ENCODE results near the gene EXOC6B. TPM values are rescaled to one million over a fixed set of nuclear protein-coding genes. Genes with fewer than 3 reads are reported as not detected.

The EXOC6B gene
- total RNA-seq, 6 experiments from 2014 or later, result 7.8 to 15.1 (median 9.1) TPM

GRCh38 chr2:72797740-72798139 lies 28.1 kb downstream of the EXOC6B start:
- no peaks in the 10 kb centered on the region for H3K27me3 ChIP-seq
- H3K4me3 ChIP-seq, result no peak overlapping the region
- H3K36me3 ChIP-seq, result no peaks in the 10 kb centered on the region
- H3K4me1 ChIP-seq, result no peaks in the 10 kb centered on the region
- intact Hi-C loops (cut with DNase I), result no loop called here
- WGBS (ENCODE audit: insufficient coverage, low coverage, low lambda C conversion rate, missing lambda C conversion rate), result 92% methylated on average over 2 of the region's 4 CpGs
- ATAC-seq (no peak), DNase-seq (no peak)
- no peak overlapping the region for H3K27ac ChIP-seq
- no peak for TF ChIP-seq POLR2A (IDR thresholded peaks at IDR 0.05)
- TF ChIP-seq, protein P1, sequence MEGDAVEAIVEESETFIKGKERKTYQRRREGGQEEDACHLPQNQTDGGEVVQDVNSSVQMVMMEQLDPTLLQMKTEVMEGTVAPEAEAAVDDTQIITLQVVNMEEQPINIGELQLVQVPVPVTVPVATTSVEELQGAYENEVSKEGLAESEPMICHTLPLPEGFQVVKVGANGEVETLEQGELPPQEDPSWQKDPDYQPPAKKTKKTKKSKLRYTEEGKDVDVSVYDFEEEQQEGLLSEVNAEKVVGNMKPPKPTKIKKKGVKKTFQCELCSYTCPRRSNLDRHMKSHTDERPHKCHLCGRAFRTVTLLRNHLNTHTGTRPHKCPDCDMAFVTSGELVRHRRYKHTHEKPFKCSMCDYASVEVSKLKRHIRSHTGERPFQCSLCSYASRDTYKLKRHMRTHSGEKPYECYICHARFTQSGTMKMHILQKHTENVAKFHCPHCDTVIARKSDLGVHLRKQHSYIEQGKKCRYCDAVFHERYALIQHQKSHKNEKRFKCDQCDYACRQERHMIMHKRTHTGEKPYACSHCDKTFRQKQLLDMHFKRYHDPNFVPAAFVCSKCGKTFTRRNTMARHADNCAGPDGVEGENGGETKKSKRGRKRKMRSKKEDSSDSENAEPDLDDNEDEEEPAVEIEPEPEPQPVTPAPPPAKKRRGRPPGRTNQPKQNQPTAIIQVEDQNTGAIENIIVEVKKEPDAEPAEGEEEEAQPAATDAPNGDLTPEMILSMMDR (IDR thresholded peaks at IDR 0.05), result no peak
- no peaks in the 10 kb centered on the region for H3K9me3 ChIP-seq

DNA sequence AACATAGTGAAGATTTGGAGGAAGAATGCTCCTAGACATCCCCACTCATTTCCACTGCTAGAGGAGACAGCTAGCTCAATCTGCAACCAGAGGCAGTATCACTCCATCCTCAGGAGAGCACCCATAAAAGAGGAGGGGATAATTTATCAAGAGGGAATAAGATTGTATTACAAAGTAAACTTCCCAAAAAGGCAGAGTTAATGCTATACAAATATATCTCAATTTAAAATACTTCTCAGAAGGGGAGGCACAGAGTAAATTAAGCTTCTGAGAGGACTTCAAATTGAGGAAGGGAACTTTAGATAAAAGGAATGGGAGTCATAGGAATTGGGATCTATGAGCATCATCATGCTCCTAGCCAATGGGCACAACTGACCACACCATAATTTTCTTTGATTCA lies 29.1 kb downstream of the EXOC6B start:
- DNase-seq, result no peak
- intact Hi-C loops (cut with DNase I), result no loop called here
- ATAC-seq, result no peak
- no peak for TF ChIP-seq POLR2A (IDR thresholded peaks at IDR 0.05)
- TF ChIP-seq, protein P1 (IDR thresholded peaks at IDR 0.05), result no peak
- H3K36me3 ChIP-seq, result no peaks in the 10 kb centered on the region
- H3K27me3 ChIP-seq, result no peaks in the 10 kb centered on the region
- no peak overlapping the region for H3K27ac ChIP-seq
- no peak overlapping the region for H3K4me3 ChIP-seq
- H3K4me1 ChIP-seq, result no peaks in the 10 kb centered on the region
- no peaks in the 10 kb centered on the region for H3K9me3 ChIP-seq

GRCh38 chr2:72794572-72794971 lies 31.3 kb downstream of the EXOC6B start:
- intact Hi-C loops (cut with DNase I), result no loop called here
- DNase-seq, result no peak
- no peak for TF ChIP-seq POLR2A (IDR thresholded peaks at IDR 0.05)
- TF ChIP-seq, protein P1 (IDR thresholded peaks at IDR 0.05), result no peak
- H3K27me3 ChIP-seq, result no peaks in the 10 kb centered on the region
- H3K27ac ChIP-seq, result no peak overlapping the region
- 50% methylated on average over 1 of the region's 1 CpG for WGBS (ENCODE audit: insufficient coverage, low coverage, low lambda C conversion rate, missing lambda C conversion rate)
- no peaks in the 10 kb centered on the region for H3K9me3 ChIP-seq
- H3K4me1 ChIP-seq, result no peaks in the 10 kb centered on the region
- no peaks in the 10 kb centered on the region for H3K36me3 ChIP-seq
- ATAC-seq, result no peak
- H3K4me3 ChIP-seq, result no peak overlapping the region

GRCh38 chr2:72793798-72794440 lies 31.9 kb downstream of the EXOC6B start:
- Histone ChIP-seq H3K27me3 (no peaks in the 10 kb centered on the region), H3K36me3 (no peaks in the 10 kb centered on the region), H3K9me3 (no peaks in the 10 kb centered on the region), H3K27ac (no peak overlapping the region), H3K4me3 (no peak overlapping the region), H3K4me1 (no peaks in the 10 kb centered on the region)
- WGBS (ENCODE audit: insufficient coverage, low coverage, low lambda C conversion rate, missing lambda C conversion rate), result 76% methylated on average over 3 of the region's 3 CpGs
- DNase-seq (no peak), ATAC-seq (no peak)
- intact Hi-C loops (cut with DNase I), result no loop called here
- TF ChIP-seq POLR2A (IDR thresholded peaks at IDR 0.05), result no peak
- TF ChIP-seq, protein P1 (IDR thresholded peaks at IDR 0.05), result no peak

GRCh38 chr2:72789241-72789640 lies 36.6 kb downstream of the EXOC6B start:
- 86% methylated on average over 1 of the region's 1 CpG for WGBS (ENCODE audit: insufficient coverage, low coverage, low lambda C conversion rate, missing lambda C conversion rate)
- no peaks in the 10 kb centered on the region for H3K27me3 ChIP-seq
- no peaks in the 10 kb centered on the region for H3K36me3 ChIP-seq
- H3K27ac ChIP-seq, result no peak overlapping the region
- TF ChIP-seq, protein P1 (IDR thresholded peaks at IDR 0.05), result no peak
- no peak for TF ChIP-seq POLR2A (IDR thresholded peaks at IDR 0.05)
- H3K4me3 ChIP-seq, result no peak overlapping the region
- no peak for ATAC-seq
- H3K9me3 ChIP-seq, result no peaks in the 10 kb centered on the region
- intact Hi-C loops (cut with DNase I), result no loop called here
- no peaks in the 10 kb centered on the region for H3K4me1 ChIP-seq
- no peak for DNase-seq
